ELR (cell line): Measurements from ENCODE around the gene ARHGAP45.

Experiments
- DNase-seq: peaks from one replicate; pipeline ENCODE4 v3.0.0-alpha.2; 2015; ENCODE audit warnings: low read depth

ARHGAP45 gene

GRCh38 chr19:1038978-1039645 is 27.9 kb upstream of the ARHGAP45 start:
- no peak for DNase-seq

DNA sequence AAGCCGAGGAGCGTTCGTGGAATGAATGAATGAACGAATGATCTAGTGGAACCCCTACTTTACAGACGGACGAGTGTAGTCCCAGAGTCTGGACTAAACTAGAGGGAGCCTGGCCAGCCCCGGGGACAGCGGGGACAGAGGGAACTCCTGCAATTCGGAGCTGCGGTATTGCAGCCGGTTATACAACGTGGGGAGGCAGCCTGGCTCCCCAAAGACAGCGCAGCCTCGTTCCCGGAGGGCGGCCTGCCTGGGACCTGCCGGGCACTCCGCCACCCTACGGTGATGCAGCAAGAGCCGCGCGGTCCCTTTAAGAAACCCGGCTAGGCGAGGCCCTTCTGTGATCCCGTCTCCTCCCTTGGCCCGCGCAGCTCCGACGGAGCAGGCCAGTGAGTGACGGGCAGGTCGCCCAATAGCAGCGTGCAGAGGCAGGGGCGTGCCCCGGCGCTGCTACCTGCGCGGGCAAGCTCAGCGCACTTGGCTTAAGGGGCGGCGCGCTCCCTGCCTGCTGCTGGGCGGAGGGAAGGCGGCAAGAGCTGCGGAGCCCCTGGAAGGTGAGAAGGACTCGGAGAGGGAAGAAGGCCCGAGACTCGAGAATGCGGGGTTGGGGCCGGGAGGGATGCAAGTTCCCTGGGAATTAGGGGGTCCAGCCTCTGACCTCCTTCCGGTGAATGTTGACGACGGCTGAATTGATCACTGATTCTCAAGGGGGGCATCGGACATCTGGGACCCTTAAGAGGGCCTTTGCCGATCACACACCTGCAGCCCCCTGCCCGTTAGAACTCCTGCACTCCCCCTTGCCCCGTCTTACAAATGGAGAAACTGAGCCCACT is 27.1 kb upstream of the ARHGAP45 start, which contains the start of gene ABCA7:
Gene ABCA7, plus strand, starts transcription at position 462 of the 830 bp plus-strand sequence. CDS start 1,255 bp downstream, outside the sequence.
- peak; percentile 99 for DNase-seq

DNA sequence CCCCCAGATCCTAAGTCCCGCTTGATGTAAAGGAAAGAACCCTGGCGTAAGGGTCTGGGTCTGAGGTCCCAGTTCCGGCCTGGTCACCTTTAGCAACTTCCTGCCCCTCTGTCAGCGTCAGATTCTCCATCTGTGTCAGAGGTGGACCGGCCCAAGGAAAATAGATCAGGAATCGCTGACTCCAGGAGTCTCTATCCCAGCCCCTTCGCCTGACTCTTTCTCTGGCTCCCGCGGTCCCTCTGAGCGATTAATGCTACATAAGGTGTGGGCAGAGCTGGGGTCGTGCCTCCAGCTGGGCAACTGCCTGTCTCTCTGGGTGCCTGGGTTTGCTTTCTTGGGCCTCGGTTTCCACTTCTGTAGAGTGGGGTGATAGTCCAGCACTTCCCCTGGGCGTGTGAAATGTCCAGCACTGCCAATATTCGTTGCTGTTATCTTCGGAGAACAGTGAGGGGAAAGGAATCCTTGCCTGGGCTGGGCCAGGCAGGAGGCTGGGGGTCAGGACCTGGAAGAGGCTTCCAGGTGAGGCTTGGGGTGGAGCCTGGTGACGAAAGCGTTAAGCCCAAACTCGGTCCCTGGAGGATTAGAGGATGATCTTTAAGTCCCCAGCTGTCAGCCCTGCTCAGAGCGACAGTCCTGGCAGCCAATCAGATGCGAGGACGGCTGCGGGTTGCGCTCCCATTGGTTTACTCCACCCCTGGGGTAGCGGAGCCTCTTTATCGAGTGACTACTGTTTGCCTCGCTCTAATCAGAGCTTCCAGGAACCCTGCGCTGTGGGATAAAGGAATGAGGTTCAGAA is 26.3 kb upstream of the ARHGAP45 start:
- peak; percentile 94 for DNase-seq

GRCh38 chr19:1041272-1041834 is 25.6 kb upstream of the ARHGAP45 start:
- no peak for DNase-seq

- DNase-seq: no peak
Measured at GRCh38 chr19:1041835-1042685, 24.9 kb upstream of the ARHGAP45 start.

DNA sequence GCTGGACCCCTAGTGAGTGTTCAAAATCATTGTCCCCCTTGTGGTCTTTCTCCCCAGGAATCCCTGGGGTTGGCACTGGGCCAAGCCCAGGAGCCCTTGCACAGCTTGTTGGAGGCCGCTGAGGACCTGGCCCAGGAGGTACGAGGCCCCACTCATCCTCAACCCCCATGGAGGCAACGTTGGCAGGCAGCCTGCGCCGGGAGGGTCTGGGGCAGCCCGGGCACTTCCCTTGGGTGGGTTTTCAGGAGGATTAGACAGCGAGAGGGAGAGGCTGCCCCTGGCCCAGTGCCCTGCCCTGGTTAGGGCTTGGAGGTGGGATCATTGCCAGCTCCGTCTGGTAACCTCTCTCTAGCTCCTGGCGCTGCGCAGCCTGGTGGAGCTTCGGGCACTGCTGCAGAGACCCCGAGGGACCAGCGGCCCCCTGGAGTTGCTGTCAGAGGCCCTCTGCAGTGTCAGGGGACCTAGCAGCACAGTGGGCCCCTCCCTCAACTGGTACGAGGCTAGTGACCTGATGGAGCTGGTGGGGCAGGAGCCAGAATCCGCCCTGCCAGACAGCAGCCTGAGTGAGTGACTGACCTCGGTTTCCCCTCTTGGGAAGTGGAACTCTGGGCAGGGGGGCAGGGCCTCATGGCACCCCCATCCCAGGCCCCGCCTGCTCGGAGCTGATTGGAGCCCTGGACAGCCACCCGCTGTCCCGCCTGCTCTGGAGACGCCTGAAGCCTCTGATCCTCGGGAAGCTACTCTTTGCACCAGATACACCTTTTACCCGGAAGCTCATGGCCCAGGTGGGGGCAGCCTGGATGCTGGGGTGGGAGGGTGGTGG is 24.1 kb upstream of the ARHGAP45 start:
- DNase-seq: no peak

DNA sequence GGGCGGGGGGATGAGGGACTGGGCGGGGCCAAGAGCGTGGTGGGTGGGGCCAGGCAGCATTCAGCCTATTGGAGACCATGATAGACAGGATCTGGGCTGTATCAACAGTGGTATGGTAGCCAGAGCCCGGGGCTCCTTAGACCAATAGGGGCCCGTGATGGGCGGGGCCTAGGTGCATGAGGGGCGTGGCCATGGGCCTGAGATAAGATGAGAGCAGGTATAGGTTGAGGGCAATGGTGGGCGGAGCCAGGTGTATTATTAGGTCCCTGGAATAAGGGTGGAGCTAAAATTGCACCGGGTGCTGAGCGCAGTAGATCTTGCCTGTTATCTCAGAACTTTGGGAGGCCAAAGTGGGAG is 21.7 kb upstream of the ARHGAP45 start:
- peak; percentile 74 for DNase-seq

DNA sequence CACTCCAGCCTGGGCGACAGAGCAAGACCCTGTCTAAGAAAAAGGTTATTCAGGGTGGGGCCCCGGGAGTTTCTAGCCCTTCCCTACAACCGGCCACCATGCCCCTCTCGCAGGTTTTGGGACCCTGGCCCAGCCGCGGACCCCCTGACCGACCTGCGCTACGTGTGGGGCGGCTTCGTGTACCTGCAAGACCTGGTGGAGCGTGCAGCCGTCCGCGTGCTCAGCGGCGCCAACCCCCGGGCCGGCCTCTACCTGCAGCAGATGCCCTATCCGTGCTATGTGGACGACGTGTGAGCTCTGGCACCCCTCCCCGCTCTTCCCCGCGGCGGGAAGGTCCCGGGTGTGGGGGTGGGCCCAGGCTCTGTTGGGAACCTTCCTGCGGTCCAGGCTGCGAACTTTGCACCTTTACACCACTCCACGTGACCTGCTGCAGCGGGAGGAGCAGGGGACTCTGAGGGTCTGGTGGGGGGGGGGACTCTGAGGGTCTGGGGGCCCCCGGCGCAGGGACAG is 20.8 kb upstream of the ARHGAP45 start:
- DNase-seq: no peak

DNA sequence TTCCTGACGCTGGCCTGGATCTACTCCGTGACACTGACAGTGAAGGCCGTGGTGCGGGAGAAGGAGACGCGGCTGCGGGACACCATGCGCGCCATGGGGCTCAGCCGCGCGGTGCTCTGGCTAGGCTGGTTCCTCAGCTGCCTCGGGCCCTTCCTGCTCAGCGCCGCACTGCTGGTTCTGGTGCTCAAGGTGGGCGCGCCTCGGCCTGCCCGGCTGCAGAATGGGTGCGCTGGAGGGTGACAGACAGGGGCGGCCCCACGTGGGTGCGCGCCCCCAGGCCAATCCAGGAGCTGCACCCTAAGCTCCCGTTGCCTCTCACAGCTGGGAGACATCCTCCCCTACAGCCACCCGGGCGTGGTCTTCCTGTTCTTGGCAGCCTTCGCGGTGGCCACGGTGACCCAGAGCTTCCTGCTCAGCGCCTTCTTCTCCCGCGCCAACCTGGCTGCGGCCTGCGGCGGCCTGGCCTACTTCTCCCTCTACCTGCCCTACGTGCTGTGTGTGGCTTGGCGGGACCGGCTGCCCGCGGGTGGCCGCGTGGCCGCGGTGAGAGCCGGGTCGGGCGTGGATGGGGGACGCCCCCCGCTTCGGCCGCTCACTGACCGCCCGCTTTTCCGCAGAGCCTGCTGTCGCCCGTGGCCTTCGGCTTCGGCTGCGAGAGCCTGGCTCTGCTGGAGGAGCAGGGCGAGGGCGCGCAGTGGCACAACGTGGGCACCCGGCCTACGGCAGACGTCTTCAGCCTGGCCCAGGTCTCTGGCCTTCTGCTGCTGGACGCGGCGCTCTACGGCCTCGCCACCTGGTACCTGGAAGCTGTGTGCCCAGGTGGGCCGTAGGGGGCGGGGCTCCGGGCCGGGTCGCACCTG is 19.9 kb upstream of the ARHGAP45 start:
- DNase-seq: no peak

DNA sequence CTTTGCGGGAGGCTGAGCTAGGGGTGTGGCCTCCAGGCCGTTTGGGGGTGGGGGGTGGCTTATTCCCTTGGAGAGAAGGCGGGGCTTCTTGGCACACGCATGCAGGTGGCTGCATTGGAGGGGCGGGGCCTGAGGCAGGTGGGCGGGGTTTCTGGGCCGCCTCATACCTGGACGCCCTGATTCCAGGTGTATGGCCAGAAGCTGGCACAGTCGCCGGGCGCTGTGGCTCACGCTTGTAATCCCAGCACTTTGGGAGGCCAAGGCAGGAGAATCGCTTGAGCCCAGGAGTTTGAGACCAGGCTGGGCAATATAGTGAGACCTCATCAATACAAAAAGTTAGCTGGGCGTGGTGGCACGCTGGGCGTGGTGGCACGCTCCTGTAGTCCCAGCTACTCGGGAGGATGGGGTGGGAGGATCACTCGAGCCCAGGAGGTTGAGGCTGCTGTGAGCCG is 19.2 kb upstream of the ARHGAP45 start:
- DNase-seq: no peak

DNA sequence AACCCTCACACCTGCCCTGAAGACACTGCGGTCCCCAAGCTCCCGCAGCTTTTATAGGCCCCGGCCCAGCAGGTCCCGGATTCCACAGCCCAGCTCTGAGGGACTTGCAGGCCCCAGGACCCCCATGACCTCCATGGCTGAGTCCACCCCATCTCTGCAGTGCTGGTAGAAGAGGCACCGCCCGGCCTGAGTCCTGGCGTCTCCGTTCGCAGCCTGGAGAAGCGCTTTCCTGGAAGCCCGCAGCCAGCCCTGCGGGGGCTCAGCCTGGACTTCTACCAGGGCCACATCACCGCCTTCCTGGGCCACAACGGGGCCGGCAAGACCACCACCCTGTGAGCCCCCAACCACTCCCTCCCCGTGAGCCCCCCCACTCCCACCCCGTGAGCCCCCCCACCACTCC is 17.9 kb upstream of the ARHGAP45 start:
- DNase-seq: no peak

GRCh38 chr19:1049800-1050199 is 17.2 kb upstream of the ARHGAP45 start:
- DNase-seq: no peak

DNA sequence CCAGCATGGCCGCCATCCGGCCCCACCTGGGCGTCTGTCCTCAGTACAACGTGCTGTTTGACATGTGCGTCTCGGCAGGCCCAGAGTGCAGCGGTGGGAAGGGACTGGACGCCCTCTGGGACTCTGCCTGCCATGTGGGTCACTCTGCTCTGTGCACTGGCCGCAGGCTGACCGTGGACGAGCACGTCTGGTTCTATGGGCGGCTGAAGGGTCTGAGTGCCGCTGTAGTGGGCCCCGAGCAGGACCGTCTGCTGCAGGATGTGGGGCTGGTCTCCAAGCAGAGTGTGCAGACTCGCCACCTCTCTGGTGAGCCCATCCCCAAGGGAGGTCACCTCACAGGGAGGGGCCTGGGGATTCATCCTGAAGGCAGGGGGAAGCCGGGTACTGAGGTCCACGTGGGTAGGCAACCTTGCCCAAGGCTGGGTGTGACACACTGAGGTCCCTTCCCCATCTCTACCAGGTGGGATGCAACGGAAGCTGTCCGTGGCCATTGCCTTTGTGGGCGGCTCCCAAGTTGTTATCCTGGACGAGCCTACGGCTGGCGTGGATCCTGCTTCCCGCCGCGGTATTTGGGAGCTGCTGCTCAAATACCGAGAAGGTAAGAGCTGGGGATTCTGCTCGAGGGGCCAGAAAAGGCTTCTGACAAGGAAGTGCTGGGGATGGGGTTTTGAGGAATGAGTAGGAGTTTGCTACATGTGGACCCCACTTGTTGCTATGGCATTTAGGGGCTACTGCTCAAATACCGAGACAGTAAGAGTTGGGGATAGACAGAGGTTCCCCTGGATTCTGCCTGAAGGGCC is 15.8 kb upstream of the ARHGAP45 start:
- DNase-seq: no peak

DNA sequence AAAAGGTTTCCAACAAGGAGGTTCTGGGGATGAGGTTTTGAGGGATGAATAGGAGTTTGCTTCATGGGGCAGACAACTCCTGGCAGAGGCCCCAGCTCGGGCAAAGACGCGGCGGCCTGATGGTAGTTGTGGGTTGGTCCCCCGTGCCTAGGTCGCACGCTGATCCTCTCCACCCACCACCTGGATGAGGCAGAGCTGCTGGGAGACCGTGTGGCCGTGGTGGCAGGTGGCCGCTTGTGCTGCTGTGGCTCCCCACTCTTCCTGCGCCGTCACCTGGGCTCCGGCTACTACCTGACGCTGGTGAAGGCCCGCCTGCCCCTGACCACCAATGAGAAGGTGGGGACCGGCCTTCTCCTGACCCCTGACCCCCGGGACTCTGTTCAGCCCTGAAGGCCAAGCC is 15.2 kb upstream of the ARHGAP45 start:
- DNase-seq: no peak

GRCh38 chr19:1052349-1052975 is 14.5 kb upstream of the ARHGAP45 start:
- DNase-seq: no peak

GRCh38 chr19:1053176-1054101 is 13.5 kb upstream of the ARHGAP45 start:
- DNase-seq: no peak
